HuH-7 (cell line): ENCODE data around the gene DFFB.

ENCODE experiments used
- DNase-seq: peaks from one replicate; pipeline ENCODE4 v3.0.0; 2011; ENCODE audit warnings: low spot score

Gene DFFB

DNA sequence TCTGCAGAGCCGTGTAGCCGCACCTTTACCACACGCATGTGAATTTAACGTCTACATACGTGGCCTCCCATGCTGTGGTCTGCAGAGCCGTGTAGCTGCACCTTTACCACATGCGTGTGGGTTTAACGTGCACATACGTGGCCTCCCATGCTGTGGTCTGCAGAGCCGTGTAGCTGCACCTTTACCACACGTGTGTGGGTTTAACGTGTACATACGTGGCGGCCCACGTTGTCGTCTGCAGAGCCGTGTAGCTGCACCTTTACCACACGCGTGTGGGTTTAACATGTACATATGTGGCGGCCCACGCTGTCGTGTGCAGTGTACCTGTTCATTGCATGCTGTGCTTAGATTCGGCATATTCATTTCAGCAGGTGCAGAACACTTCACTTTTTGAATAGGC is 17.5 kb downstream of the DFFB start:
- DNase-seq: no peak

DNA sequence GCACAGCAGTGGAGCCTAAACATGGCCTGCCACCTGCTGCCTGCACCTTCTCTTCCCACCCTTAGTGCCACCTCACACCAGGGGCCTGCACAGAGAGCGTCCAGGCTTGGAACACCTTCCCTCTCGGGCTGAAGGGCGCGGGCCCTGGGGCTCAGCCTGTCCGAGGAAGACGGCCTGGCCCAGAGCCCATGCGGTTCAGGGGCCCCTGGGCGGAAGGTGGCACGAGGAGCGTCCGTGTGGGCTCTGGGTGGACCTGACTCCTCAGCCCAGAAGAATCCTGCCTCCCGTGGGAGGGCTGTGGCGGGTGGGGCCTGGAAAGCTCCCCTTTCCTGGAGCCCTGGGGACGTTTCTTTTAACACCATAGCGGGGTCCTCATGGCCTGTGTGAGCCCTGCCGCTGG is 19.4 kb downstream of the DFFB start:
- DNase-seq: no peak

DNA sequence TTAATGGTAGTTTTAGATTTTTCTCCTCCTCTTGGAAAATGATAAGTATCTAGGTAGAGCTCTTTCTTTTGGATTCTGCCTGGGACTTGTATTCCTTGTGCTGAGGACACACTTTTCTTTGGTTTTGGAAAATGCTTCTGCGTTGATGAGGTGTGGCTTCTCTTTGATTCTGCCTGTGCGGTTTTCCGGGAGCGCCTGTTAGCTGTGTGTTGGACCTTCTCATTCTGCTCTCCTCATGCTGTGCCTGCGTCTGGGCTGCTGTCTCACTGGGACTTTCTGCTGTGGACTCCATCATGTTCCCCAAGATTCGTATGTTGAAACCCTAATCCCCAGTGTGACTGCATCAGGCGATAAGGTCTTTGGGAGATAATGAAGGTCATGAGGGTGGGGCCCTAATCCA is 21.8 kb downstream of the DFFB start:
- DNase-seq: no peak

DNA sequence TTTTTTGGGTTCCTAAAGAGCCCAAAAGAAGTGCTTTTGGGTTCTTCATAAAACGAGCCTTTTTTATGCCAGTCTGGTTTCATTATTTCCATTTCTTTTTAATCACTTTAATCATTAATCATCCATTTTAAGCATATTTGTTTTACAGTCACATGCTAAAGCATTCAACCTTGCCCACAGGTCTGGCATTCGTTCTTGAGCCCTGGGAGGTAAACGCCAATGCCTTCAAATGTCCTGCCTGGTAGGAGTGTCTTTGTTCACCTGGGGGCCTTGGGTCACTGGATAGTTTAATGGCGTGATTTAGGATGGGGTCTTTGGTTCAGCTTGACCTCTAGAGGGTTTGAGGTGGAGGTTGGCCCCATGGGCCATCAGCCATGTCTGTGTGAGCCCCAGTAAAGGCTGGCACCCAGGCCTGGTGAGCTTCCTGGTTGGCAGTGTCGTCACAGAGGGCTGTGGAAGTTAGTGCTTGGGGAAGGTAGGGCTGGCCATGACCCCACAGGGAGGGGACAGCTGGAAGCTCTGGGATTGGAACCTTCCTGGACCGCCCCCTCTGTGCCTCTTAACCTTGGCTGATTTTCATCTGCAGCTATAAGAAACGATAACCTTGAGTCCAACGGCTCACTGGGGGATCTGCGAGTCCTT is 22.6 kb downstream of the DFFB start:
- DNase-seq: no peak

DNA sequence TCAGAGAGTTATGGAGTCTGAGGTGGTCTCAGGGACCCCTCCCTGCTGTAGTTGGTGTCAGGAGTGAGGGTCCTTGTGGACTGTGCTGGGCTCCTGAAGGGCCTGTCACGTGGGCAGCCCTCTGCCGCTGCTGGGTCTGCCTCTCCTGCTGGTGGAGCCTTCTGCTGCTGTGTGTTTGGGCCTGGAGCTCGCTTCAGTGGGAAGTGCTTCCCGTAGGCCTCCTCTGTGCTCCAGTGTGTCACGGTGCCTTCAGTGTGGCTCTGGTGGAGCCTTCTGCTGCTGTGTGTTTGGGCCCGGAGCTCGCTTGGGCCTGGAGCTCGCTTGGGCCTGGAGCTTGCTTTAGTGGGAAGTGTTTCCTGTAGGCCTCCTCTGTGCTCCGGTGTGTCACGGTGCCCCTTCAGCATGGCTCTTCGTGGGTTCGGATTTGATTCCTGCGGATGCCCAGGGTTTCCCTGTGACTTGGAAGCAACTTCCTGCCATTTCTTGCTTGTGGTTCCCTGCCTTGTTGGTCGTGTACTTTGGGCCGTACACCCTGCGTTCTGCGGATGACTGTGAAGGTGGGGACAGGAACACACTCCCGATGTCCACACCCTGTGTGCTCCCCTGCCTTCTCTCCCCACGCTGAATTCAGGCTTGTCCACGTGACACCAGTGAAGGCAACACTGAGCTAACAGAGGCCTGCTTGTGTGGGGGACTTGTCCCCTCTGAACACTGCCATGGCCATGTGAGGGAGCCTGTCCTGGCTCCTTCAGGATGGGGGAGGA is 23.3 kb downstream of the DFFB start:
- DNase-seq: no peak

DNA sequence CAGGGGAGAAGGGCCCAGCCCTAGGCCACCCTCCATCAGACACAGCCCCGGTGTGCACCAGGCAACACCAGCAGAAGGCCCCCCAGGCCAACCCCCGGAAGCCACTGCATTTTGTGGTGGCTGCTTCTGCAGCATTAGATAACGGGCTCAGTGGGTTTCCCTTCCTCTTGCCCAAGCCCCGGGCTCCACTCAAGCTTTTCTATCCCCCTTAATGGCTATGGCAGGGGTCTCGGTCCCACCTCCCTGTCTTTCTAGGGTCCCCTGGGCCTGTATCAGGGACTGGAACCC is 23.9 kb downstream of the DFFB start:
- no peak for DNase-seq

DNA sequence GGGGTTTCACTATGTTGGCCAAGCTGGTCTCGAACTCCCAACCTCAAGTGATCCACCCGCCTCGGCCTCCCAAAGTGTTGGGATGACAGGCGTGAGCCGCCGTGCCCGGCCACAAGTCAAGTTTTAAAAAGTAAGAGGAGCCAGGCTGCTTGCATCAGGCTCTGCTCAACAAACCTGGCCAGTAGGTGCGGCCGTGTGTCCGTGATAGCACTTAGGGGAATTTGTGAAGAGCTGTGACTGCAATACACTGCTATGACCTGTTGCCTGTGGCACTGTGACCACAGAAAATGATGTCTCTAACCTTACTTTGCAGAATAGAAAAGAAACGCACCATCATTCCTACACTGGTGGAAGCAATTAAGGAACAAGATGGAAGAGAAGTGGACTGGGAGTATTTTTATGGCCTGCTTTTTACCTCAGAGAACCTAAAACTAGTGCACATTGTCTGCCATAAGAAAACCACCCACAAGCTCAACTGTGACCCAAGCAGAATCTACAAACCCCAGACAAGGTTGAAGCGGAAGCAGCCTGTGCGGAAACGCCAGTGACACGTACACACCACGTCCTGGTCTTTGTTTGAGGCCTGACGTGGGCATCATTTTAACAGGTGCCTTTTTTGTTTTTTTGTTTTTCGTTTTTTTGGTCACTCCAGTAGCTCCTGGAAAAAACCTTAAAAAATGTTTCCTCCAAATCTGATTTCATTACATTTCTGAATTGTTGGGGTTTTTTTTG is 26.1 kb downstream of the DFFB start:
- DNase-seq: no peak

DNA sequence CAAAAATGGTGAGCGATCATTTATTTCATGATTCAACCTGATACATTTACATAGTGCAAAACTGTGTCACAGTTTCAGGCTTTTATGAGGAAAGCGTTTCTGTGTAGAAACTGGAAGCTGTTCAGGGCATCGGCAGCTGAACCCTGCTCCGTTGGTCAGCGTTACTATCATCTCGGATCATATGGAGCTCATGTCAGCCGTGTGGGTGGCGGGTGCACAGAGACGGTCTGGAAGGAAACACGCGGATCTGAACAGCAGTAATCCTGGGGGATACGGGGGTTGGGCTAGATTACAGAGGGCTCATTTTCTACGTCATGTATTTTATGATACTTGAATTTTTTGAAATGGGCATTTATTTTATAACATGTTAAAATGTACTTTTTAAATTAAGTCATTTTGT is 27.7 kb downstream of the DFFB start:
- DNase-seq: no peak

DNA sequence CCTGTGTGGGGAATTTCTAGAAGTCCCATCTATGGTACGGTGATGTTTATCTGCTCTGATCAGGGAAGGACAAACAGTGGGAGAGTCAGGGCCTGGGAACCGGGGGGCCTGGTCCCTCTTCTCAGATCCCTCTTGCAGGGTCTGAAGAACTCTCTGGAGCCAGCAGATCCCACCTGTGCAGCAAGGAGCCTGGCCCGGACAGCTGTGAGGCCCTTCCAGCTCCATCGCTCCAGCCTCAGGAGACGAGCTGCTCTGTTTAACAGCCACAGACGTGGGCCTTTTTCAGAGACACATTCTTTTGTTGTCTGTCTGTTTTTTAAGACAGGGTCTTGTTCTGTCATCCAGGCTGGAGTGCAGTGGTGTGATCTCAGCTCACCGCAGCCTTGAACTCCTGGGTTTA is 28.3 kb downstream of the DFFB start:
- no peak for DNase-seq

DNA sequence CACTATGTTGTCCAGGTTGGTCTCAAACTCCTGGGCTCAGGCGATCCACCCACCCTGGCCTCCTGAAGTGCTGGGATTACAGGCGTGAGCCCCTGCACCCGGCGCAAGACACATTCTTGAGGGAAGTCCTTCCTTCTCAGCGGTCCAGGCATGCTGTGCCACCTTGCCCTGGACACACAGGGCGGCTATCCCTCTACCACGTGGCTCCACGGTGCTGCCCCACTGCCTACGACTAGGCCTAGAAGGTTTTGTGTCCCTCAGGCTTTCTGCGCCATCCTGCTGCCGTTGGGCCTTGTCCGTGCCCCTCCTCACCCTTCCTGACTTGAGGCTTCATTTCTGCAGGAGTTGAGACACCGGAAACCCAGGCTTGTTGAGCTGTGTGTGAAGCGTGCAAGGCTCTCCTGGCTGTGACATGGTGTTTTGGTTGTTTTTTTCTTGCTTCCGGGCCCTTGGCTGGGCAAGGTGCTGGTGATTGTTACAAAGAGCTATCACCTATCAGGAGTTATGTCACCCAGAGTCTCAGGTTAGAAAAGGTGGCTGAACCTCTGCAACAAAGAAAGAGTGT is 28.9 kb downstream of the DFFB start:
- no peak for DNase-seq

DNA sequence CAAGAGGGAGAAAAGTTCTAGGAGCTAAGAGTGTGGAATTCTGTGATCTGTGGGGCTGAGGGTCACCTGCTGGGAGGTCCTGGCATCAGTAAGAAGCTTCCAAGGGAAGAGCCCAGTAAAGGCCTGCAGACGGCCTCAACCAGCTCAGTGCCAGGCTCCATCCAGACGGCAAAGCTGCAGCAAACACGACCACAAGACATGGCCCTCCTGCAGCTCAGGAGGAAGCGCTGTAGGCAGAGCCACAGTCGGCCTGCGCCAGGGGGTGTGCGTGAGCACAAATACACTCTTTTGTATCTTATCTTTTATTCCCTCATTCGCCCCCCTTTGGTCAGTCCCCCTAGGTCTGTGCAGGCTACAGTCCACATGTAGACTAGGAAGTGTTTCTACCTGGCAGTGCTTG is 29.4 kb downstream of the DFFB start:
- no peak for DNase-seq

DNA sequence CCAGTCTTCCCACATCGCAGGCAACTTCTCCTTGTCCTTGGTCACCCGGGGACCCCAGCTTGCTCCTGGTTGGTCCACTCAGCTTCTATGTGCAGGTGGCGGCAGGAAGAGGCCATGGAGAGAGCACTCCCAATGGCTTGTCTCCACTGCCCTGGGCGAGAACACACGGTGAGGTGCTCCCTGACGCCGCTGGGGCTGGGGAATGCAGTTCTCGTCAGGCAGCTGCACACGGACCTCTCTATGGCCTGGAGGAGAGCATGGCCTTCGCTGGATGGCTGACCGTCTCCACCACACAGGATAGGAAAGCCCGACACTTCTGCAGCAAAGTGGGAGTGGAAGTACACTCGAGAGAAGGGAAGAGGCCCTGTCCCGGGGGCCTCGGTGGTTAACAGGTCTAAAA is 31.0 kb downstream of the DFFB start:
- no peak for DNase-seq

DNA sequence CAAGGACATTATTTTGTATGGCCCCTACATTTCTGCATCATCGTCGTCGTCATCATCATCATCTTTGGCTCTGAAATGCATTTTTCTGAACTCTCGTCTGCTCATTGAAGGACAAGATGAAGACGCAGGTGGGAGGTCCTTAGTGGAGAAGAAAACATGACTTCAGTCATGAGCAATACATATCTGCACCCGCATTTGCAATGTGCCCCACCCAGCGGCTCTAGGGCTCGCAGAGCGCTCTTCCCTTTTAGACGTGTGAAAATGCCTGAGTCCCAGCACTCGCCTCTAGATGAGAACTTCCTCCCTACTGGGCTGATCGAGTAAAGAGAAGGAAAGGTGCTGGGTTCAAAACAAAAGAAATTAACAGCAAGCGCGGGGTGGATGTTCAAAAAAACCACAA is 32.7 kb downstream of the DFFB start:
- DNase-seq: no peak

DNA sequence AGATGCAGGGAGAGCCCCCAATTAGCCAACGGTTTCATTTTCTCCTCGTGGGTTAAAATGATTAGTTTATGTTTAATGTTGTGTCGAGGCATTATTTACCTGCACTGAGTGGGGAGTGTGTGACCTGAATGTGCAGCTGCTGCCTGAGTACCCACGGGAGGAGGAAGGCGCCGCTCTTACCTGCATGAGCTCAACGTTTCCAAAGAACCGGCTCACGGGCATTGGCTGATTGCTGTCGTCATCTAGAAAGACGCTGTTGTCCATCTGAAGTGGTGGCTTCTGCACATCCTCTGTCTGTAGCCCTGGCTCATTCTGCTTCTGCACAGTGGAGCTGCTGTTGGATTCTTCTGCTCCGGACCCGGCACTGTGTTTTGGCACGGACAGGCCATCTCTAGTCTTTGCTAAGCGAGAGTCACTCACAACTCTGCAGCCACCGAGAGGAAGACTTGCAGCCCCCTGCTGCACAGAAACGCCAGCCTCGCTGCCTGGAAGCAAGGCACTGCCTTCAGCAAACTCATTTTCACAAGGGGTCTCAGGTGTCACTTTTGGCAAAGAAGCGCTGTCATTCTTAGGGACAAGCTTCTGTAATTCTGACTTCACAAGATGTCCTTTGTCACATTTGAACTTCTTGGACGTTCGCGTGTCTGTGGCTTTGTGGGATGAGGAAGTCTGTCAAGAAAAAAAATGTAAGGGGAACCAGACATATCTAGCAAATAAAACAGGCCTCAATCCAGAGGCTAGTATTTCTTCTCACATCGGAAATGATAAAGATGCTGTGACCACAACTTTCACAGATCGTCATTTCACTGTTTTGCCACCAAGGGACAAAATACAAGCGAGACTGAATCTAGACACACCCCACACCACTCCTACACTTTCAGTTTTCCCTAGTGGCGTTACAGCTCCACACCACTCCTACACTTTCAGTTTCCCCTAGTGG is 33.4 kb downstream of the DFFB start:
- no peak for DNase-seq

DNA sequence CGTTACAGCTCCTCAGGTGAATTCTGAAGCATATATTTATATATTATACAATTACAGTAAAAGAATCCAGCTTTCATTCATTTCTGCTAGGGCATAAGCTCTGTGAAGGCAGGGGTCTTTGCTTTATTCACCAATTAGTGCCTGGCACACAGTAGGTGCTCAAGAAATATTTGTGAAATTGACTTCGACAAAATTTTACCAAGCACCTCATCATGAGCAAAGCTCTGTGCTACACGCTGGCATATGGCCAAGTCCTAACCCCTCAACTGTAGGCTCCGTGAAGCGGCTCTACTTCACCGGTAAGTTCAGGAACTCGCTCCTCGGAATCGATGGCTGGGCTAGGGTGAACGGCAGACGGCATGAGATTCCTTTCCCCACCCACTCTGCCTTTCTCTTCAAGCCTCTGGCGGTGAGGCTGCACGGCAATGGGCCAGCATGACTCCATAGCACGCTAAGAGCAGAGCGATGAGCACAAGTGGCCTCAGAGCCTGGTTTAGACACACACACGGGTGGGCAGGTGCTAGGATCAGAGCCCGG is 34.1 kb downstream of the DFFB start:
- no peak for DNase-seq

DNA sequence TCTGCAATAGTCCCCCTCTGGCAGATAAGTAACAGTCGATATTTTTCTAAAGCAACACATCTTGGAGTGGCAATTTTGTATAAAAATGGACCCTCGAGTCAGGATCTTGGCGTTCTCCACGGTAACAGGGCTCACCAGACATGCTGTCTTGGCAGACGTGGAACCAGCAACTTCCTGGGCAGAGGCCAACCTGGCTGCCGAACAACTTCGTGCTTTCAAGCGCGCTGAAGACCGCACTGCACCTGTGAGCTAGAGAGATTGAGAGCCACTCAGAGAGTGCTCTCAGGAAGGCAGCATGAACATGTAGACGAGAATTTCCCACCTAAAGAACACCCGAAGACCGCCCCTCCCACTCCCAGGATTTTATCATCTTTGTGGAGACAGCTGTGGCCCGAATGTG is 35.5 kb downstream of the DFFB start:
- no peak for DNase-seq

DNA sequence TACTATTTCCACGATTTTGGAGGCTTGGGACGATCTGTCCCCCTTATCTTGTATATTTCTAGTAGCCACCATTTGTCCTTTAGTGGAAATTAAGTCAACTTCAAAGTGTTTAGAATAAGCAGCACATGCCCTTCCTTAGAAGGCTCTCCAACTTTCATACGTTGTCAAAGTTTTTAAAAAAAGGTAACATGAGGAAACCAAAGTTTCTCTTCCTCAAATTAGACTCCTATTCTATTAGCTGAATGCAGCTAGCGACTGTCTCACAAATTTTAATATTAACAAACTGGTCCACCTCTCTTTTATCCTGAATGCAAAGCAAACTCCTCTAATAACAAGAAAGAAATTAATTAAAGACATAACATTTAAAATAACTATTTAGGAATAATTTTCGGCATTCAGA is 35.9 kb downstream of the DFFB start:
- DNase-seq: no peak

DNA sequence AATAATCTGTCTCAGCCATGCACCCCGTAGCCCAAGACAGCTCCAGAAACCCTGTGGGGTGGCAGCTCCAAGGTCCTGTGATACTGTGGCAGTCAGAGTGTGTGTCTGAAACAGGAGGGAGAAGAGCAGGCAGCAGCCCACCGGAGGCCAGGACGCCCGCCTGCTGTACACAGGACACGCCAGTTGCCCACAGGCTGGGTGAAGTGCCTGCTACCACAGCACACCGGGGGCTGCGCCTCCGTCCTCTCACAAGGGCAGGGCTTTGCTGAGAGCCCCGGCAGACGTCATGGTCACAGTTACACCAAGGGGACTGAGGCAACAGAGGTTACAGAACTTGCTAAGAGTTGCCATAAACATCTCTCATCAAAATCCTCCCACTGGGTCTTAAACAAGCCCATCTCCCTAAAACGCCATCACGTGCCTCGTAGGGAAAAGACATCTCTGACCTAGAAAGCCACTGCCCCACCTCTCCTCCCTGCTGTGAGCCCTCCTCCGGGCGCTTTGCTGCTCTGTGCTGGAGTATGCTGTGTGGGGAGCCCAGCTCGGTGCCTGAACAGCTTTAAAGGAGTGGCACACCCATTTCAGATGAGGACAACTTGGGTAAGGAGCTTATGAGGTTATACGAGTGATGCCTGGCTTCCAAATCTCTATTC is 37.5 kb downstream of the DFFB start:
- DNase-seq: no peak

DNA sequence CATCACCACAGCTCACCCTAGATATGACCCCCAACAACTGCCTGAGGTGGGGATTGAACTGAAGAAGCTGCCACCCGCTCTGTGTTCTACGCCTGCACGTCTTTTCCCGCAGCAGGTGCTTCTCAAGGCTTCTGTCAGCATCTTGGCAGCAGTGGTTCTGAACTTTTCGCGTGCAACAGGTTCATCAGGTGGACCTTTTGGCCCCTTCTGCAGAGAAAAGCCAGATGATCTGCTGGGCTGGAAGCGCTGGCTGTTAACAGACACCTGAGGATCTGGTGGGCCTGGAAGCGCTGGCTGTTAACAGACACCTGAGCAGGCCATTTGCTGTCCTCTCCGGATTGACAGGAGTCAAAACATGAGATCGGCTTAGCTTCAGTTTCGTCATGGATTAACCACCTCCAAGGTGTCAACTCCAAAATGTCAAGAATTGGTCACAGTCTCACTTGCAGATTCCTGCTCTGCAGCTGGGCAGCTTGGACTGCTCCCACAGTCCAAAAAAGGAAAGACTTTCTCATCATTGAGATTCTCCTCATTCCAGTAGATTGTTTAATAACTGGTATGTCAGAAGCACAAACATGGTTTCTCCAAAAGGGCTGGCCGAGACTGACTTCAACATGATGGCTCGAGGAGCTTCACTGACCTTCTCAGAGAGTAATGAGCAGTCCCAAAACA is 38.1 kb downstream of the DFFB start:
- DNase-seq: no peak

DNA sequence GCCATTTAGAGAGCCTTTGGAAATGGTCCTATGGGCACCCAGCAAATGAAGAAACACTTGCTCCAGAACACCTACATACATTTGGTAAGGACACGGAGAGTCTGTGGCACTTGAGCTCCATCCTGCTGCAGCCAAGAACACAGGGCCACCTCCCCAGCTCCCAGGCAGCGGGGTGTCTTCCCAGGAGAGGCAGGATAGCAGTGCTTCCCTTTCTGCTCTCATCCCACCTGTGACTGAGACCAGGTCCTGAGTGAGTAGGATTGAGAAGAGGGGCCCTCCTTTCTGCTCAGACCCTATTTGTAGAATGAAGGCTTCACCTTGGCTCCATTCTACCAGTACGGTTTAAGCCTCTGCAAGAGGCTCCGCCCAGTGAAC is 38.7 kb downstream of the DFFB start:
- no peak for DNase-seq
